OCI-LY7 (cell line): ENCODE results near the gene LRRC4B. TPM values are rescaled to one million over a fixed set of nuclear protein-coding genes. Genes with fewer than 3 reads are reported as not detected.
A peak's percentile ranks its signal among the peaks of the same experiment; 100 is the strongest.
"Not testable (repeated sequence)": the region's sequence is repeated elsewhere in the genome, so short reads cannot be mapped to it uniquely, and the experiment has no call there.

Experiments used
- Bru-seq: library from RNA; stranded (reverse); fragments of 400-500 nt; gene quantifications from one replicate; lab custom pipeline; 2021; lab: Mats Ljungman, UMichigan
- BruChase-seq, 2 experiments: library from RNA; stranded (reverse); fragments of 400-500 nt; gene quantifications; one replicate each; lab custom pipeline; 2021; lab: Mats Ljungman, UMichigan
- BruUV-seq: library from RNA; stranded (reverse); fragments of 400-500 nt; replicated peaks from 2 replicates; lab custom pipeline; 2021; lab: Mats Ljungman, UMichigan
- CTCF ChIA-PET: fragments of 300-600 bp; sonication (Branson Sonifier 250); formaldehyde crosslinking; loops from one replicate; lab custom pipeline; 2022; ENCODE audit warnings: antibody characterized with exemption; ENCODE audit not compliant: unreplicated experiment; lab: Charles Lee
- POLR2A ChIA-PET: fragments of 300-600 bp; sonication (Branson Sonifier 250); formaldehyde crosslinking; loops from one replicate; lab custom pipeline; 2022; ENCODE audit warnings: antibody characterized with exemption; lab: Charles Lee
- DNase-seq: peaks from one replicate; pipeline ENCODE4 v3.0.0-alpha.2; 2015; ENCODE audit warnings: low spot score
- H2AFZ ChIP-seq: fragments of 200-600 bp; sonication (generic), shearing (Covaris generic); 2 replicates; pipeline ENCODE4 v1.6.1; 2014; ENCODE audit warnings: mild to moderate bottlenecking, antibody characterized with exemption, low read length, moderate library complexity
- H3K27ac ChIP-seq: fragments of 200-600 bp; sonication (generic); 2 replicates; pipeline ENCODE4 v1.5.1; 2014; ENCODE audit warnings: mixed run types, low read depth, mild to moderate bottlenecking, moderate library complexity, low read length, inconsistent platforms; ENCODE audit not compliant: poor library complexity, severe bottlenecking
- H3K36me3 ChIP-seq: fragments of 200-600 bp; sonication (generic); 2 replicates; pipeline ENCODE4 v1.6.1; 2014; ENCODE audit warnings: mild to moderate bottlenecking, antibody characterized with exemption, low read length, moderate library complexity, mixed read lengths; ENCODE audit not compliant: insufficient read depth
- H3K4me1 ChIP-seq: fragments of 200-600 bp; sonication (generic); 2 replicates; pipeline ENCODE4 v1.5.1; 2014; ENCODE audit warnings: mild to moderate bottlenecking, low read length; ENCODE audit not compliant: insufficient read depth, poor library complexity, severe bottlenecking
- H3K4me2 ChIP-seq: fragments of 200-600 bp; sonication (generic); 2 replicates; pipeline ENCODE4 v1.6.1; 2014; ENCODE audit warnings: mild to moderate bottlenecking, low read length
- H3K4me3 ChIP-seq: fragments of 200-600 bp; sonication (generic); 2 replicates; pipeline ENCODE4 v1.5.1; 2014; ENCODE audit warnings: mild to moderate bottlenecking, low read depth, low read length; ENCODE audit not compliant: poor library complexity, severe bottlenecking
- H3K79me2 ChIP-seq: fragments of 200-600 bp; sonication (generic); 2 replicates; pipeline ENCODE4 v1.6.1; 2016; ENCODE audit warnings: low read depth, mild to moderate bottlenecking, low read length, moderate library complexity, mixed read lengths; ENCODE audit not compliant: insufficient read depth
- H3K9me2 ChIP-seq: fragments of 200-600 bp; sonication (generic); 2 replicates; pipeline ENCODE4 v1.6.1; 2016; ENCODE audit warnings: mild to moderate bottlenecking, low read length, mixed read lengths; ENCODE audit not compliant: insufficient read depth
- H3K9me3 ChIP-seq: fragments of 200-600 bp; sonication (generic); 2 replicates; pipeline ENCODE4 v1.6.1; 2014; ENCODE audit warnings: mild to moderate bottlenecking, mixed run types, low read length, mixed read lengths
- H4K20me1 ChIP-seq: fragments of 200-600 bp; sonication (generic); 2 replicates; pipeline ENCODE4 v1.6.1; 2014; ENCODE audit warnings: mild to moderate bottlenecking, antibody characterized with exemption, low read length, moderate library complexity, mixed read lengths; ENCODE audit not compliant: insufficient read depth
- EZH2phosphoT487 ChIP-seq: fragments of 200-600 bp; sonication (generic); IDR thresholded peaks from 2 replicates; pipeline ENCODE4 v1.6.1; 2018; ENCODE audit warnings: low read depth, borderline replicate concordance, mild to moderate bottlenecking, mixed run types, antibody characterized with exemption, low read length, moderate library complexity, mixed read lengths
- intact Hi-C: fragments of 100-400 bp; cut with micrococcal nuclease; formaldehyde crosslinking; loops from one replicate; pipeline ENCODE4 v1.10.0; 2022; ENCODE audit not compliant: unreplicated experiment
- long read RNA-seq: library from polyadenylated mRNA; stranded (forward); transcript quantifications from one replicate; pipeline ENCODE4 v2.0.0, GENCODE V29; 2022
- total RNA-seq, 2 experiments: library from RNA; depleted of rRNA in 1 of 2; stranded (reverse); fragments of >200 nt in 1 of 2; shearing (Covaris generic) in 1 of 2; gene quantifications; 2 replicates each; pipeline ENCODE4 v1.2.3, GENCODE V29; 2014 to 2022
- TF ChIP-seq, protein P1 (sequence below): fragments of 200-600 bp; sonication (generic); conservative IDR thresholded peaks from 2 replicates; pipeline ENCODE4 v1.5.1; 2014; ENCODE audit warnings: mild to moderate bottlenecking, antibody characterized with exemption, low read length, moderate library complexity, mixed read lengths

The LRRC4B gene, protein sequence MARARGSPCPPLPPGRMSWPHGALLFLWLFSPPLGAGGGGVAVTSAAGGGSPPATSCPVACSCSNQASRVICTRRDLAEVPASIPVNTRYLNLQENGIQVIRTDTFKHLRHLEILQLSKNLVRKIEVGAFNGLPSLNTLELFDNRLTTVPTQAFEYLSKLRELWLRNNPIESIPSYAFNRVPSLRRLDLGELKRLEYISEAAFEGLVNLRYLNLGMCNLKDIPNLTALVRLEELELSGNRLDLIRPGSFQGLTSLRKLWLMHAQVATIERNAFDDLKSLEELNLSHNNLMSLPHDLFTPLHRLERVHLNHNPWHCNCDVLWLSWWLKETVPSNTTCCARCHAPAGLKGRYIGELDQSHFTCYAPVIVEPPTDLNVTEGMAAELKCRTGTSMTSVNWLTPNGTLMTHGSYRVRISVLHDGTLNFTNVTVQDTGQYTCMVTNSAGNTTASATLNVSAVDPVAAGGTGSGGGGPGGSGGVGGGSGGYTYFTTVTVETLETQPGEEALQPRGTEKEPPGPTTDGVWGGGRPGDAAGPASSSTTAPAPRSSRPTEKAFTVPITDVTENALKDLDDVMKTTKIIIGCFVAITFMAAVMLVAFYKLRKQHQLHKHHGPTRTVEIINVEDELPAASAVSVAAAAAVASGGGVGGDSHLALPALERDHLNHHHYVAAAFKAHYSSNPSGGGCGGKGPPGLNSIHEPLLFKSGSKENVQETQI
- total RNA-seq (2014; rRNA removed; shearing (Covaris generic)) (not detected in 2 replicates), total RNA-seq (2022) (0.29 TPM in 1 of 2 replicates, not detected in the other), Bru-seq, nascent RNA (percentile 3 among the genes with signal in this experiment), BruChase-seq, experiment 1, labeled RNA remaining after a 6-hour chase (percentile 6 among the genes with signal in this experiment), BruChase-seq, experiment 2, labeled RNA remaining after a 2-hour chase (percentile 7 among the genes with signal in this experiment)
- long read RNA-seq, partial matches to known transcripts: 0 of 2 reads
- long read RNA-seq, other reads (novel, unspliced or antisense): 2 of 2 reads

- POLR2A ChIA-PET: no interaction called here
- intact Hi-C loops: no loop called here
- no peaks in the 10 kb centered on the region for H3K79me2 ChIP-seq
- no peak within 1 kb of the TSS for H3K4me2 ChIP-seq
- H3K4me1 ChIP-seq: no peaks in the 10 kb centered on the region
- CTCF ChIA-PET: no interaction called here
- DNase-seq: no peak
- H4K20me1 ChIP-seq: no peaks in the 10 kb centered on the region
- H3K36me3 ChIP-seq: no peaks in the 10 kb centered on the region
- no TSS peak for BruUV-seq
- no peak within 1 kb of the TSS for H2AFZ ChIP-seq
- H3K27ac ChIP-seq: no peak within 1 kb of the TSS
- H3K4me3 ChIP-seq: no peak within 1 kb of the TSS
- H3K9me2 ChIP-seq: no peaks in the 10 kb centered on the region
- H3K9me3 ChIP-seq: no peaks in the 10 kb centered on the region
- TF ChIP-seq, protein P1, sequence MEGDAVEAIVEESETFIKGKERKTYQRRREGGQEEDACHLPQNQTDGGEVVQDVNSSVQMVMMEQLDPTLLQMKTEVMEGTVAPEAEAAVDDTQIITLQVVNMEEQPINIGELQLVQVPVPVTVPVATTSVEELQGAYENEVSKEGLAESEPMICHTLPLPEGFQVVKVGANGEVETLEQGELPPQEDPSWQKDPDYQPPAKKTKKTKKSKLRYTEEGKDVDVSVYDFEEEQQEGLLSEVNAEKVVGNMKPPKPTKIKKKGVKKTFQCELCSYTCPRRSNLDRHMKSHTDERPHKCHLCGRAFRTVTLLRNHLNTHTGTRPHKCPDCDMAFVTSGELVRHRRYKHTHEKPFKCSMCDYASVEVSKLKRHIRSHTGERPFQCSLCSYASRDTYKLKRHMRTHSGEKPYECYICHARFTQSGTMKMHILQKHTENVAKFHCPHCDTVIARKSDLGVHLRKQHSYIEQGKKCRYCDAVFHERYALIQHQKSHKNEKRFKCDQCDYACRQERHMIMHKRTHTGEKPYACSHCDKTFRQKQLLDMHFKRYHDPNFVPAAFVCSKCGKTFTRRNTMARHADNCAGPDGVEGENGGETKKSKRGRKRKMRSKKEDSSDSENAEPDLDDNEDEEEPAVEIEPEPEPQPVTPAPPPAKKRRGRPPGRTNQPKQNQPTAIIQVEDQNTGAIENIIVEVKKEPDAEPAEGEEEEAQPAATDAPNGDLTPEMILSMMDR: no peak
- no peak for TF ChIP-seq EZH2phosphoT487
These were observed at the start of gene LRRC4B for GRCh38 chr19:50567882-50568727. Gene LRRC4B, minus strand, starts transcription at chr19:50568435. Its CDS starts 19,597 bp downstream, at chr19:50548838.

- POLR2A ChIA-PET, H3K4me2 ChIP-seq, H3K27ac ChIP-seq, CTCF ChIA-PET, H3K9me3 ChIP-seq, H3K36me3 ChIP-seq, H2AFZ ChIP-seq, H3K4me3 ChIP-seq, H3K4me1 ChIP-seq, DNase-seq, H3K9me2 ChIP-seq, H3K79me2 ChIP-seq, BruUV-seq, H4K20me1 ChIP-seq, intact Hi-C loops: not testable (repeated sequence)
These were observed 44.5 kb upstream of the LRRC4B start for GRCh38 chr19:50612504-50613404.
